GM19238 (cell line): ENCODE results near the gene CCDC159.
"Not testable (repeated sequence)": the region's sequence is repeated elsewhere in the genome, so short reads cannot be mapped to it uniquely, and the experiment has no call there.

Experiments
- DNase-seq: peaks from one replicate; pipeline ENCODE4 v3.0.0; 2011; ENCODE audit warnings: low spot score; ENCODE audit not compliant: insufficient read length

The CCDC159 gene

DNA sequence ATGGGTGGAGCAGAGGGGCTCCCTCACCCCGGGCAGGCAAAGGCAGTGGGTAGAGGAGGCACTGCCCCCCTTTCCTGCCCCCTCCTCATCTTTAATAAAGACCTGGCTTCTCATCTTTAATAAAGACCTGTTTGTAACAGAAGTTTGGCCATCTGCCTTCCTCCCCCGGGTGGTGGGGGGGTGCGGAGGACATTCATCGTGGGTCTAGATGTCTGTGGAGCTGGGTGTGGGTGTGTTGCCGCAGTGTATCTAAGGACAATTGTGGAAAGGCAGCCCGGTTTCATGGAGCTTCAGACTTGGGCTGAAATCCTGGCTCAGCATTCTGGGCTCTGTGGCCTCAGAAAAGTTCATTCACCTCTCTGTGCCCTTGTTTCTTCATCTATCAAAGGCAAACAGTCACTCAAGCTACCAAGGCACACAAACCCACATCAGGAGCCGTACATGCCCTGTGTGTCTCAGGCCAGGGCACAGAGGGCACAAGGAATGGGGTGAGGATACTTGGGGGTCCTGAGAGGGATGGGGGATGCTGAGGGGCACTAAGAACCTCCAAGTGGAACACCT, 19.3 kb downstream of the CCDC159 start:
- no peak for DNase-seq

DNA sequence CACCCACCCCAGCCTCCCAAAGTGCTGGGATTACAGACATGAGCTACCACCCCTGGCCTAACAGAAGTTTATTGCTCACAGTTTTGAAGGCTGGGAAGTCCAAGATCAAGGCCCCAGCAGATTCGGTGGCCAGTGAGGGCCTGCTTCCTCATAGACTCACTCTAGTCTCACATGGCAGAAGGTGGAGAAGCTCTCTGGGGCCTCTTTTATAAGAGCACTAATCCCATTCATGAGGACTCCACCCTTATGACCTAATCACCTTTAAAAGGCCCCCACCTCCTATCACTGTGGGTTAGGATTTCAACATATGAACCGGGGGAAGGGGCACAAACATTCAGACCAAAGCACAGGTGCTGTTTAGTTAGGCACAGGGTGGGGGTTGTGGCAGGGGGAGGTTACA, 21.2 kb downstream of the CCDC159 start:
- DNase-seq = no peak

DNA sequence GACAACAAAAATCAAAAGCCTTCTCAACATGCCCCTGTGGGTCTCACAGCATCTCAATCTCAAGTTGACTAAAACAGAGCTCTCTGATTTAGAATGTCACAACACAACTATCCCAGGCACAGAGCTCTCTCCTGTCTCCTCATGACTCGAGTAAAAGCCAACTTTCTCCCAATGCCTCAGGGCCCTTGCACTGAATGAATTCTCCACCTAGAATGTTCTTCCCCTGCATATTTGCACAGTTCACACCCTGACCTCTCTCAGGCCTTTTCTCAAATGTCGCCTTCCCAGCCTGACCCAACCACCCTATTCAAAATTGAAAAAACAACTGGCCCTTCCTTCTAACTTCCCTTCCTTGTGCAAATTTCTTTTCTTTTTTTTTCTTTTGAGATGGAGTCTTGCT, 24.4 kb downstream of the CCDC159 start:
- DNase-seq = no peak

DNA sequence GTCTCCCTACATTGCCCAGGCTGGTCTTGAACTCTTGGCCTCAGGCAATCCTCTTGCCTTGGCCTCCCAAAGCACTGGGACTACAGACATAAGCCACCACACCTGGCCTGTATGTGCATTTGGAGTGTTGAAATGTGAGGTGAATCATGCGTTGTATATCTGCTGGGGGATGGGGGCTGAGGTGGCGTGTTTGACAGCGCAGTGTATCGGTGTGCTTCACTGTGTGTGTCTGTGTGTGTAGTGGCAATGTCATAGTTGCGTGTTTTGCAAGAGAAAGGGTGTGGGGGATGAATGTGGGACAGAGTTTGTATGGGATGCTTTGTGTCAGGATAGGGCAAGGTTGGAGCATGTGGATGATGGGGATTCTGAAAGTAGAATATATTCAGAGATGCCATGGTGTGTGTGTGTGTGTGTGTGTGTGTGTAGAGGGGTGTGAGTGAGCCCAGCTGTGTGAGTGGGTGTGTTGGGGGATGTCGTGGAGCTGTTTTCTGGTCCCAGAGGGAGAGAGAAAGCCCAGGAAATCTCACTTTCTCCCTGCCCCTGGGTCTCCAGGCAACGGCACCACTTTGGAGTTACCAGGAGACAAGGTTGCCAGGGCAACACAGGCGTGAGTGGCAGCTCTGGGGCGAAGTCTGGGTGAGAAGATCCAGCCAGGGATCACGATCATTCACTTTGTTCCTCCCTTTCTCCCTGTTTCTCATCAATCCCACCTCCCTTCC, 27.0 kb downstream of the CCDC159 start:
- no peak for DNase-seq

DNA sequence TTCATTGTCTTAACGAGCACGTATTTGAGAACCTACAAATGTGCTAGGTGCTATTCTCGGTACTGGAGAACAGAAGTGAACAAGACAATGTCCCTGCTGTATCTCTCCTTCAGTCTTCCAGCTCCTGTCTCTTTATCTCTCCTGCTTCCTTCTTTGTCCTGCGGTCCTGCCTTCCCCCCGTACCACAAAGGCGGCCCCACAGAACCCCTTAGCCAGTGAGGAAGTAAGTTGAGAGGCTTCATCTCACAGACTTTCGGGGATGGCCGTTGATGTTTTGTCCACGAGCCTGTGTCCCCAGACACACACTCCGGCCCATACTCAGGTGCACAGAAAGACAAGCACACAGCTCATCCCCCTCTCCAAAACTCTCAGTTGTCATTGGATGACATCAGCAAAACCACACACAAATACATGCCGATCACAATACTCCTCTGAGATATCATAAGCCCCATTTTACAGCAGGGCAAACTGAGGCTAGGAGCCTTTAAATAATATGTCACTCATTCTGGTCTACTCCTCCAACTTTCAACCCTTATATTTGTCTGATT, 27.6 kb downstream of the CCDC159 start:
- DNase-seq = no peak

DNA sequence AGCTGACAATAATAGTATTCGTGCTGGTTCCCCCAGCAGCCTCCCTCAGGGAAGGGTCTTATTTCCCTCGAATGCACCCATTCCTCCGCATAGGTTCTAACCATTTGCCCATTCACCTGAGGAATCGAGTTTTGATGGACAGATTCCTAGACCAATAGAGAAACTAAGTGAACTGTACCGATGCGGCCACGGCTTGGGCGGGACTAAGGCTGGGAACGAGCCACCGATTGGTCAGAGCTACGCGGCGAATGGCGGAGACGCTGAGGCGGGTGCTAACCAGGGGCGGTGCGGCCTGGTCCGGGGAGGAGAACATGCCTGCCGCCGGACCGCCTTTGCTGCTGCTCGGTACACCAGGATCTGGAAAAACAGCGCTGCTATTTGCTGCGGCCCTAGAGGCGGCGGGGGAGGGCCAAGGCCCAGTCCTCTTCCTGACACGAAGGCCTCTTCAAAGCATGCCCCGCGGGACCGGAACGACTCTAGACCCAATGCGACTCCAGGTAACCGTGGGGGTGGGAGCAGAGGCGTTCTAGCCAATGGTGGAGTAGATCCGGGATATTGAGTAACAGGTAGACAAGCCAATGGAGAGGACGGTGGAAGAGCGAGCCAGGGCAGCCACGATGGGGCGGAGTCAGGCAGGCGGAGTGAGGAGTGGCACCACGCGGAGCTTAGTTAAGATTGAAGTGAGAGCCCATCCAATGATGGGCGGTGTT, 28.3 kb downstream of the CCDC159 start, which contains the start of gene SWSAP1:
SWSAP1 (plus strand) TSS at position 234 of the 710 bp plus-strand sequence; CDS start at position 249, 15 bp downstream.
- DNase-seq = peak; percentile 97

DNA sequence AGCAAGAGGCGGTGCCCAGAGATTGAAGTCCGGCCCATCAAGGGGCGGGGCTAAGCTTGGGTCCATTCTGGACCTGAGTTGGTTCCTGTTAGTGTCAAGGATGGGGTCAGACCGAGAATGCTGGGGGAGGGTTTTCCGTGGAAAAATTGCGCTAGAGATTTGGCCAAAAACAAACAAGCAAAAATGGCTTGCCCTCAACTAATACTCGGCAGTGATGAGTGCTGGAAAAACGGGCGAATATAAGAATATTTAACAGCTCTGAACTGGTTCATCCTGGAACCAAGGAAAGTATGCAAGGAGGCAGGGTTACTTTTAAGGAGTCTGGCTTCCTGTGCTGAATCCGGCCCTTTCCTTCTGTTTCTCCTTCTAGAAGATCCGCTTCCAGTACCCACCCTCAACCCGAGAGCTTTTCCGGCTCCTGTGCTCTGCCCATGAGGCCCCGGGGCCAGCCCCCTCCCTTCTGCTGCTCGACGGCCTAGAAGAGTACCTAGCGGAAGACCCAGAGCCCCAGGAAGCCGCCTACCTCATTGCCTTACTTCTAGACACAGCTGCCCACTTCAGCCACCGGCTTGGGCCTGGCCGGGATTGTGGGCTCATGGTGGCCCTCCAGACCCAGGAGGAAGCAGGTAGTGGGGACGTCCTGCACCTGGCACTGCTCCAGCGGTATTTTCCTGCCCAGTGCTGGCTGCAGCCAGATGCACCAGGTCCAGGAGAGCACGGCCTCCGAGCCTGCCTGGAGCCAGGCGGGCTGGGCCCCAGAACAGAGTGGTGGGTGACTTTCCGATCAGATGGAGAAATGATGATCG, 29.0 kb downstream of the CCDC159 start:
- DNase-seq = no peak

DNA sequence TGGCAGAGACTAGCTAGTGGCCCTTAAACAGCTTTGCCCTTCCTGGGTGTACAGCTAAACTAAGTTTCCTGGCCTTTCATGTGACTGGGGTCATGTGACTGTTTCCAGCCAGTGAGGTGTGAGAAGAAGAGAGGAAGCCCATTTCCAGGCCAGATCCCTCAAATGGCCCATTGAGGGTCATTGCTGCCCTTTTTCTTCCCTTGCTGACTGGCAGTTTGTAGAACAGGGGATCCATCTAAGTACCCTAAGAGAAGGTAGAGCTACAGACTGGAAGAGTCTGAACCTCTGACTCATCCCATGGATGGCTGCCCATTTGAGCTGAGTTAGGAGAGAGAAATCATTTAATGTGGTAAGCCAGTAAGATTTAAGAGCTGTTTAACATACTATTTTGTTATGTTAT, 30.9 kb downstream of the CCDC159 start:
- DNase-seq = no peak

DNA sequence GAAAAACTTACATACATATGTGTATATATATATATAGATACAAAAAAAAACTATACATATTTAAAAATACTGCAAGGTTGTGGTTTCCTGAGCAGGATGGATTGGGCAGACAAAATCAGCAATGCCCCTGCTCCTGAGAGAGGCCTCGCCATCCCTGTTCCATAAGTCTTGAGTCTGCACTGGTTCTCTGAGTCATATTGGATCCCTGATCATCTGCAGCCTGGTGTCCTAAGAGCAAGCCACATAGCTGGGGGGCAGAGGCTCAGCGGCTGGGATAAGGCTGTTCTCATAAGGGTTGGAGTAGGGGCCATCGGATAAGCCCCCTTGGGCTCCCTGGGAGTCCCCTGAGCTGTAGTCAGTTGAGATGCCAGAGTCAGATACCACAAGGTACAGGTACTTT, 31.4 kb downstream of the CCDC159 start:
- no peak for DNase-seq

DNA sequence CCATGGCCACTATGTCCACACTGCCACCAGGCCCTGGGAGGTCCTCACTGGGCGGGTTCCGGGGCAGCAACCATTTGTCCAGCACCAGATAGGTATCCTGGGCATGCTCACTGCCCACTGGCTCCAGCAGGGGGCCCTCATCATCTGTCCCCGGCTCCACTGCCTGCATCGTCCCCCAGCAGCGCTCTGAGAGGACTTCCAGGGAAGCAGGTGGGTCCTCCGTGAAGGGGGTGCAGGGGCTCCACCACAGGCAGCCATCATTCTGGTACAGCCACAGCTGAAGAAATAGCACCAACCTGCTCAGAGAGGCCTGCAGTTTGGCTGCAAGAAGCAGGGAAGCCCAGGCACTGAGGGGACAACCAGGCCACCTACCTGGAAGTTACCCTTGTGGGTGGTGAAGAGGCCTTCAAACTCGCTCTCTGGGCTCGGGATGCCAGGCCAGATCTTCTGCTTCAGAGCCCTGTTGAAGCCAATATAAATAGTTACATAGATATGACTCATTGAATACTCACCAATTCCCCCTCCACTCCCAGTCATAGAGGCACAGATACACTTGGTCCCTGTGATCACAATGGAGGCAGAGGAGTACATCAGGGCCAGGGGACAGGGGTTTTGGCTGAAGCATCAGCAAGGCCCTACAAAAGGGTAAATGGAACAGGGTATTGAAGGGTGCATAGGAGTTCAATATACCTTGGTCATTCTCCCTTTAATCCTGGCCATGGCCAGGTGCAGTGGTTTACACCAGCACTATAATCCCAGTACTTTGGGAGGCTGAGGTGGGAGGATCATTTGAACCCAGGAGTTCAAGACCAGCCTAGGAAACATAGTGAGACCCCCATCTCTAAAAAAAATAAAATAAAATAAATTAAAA, 32.2 kb downstream of the CCDC159 start:
- DNase-seq = no peak

DNA sequence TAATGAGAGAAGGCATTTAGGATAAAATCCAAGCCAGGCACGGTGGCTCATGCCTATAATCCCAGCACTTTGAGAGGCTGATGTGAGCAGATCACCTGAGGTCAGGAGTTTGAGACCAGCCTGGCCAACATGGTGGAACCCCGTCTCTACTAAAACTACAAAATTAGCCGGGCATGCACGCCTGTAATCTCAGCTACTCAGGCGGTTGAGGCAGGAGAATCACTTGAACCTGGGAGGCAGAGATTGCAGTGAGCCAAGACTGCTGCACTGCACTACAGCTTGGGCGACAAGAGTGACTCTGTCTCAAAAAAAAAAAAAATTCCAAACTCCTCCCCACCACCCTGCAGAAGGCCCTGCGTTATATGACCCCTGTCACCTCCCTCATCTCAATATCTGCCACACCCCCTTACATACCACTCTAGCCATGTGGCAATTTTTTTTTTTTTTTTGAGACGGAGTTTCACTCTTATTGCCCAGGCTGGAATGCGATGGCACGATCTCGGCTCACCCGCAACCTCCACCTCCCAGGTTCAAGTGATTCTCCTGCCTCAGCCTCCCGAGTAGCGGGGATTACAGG, 33.0 kb downstream of the CCDC159 start:
- DNase-seq = not testable (repeated sequence)

DNA sequence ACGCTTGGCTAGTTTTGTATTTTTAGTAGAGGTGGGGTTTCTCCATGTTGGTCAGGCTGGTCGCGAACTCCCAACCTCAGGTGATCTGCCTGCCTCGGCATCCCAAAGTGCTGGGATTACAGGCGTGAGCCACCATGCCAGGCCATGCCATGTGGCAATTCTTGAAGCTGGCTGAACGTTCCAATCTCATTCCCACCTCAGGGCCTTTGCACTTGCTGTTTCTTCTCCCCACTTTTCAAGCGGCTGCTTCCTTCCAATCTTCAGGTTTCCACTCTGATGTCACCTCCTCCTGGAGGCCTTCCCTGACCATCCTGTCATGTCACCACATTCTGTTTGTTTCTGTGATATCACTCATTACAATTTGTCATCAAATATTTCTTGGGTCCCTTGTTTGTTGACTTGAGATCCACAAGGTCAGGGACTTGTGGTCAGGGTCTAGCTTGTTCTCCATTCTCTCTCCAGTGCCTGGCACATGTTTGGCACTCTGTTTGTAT, 33.6 kb downstream of the CCDC159 start:
- DNase-seq = no peak

DNA sequence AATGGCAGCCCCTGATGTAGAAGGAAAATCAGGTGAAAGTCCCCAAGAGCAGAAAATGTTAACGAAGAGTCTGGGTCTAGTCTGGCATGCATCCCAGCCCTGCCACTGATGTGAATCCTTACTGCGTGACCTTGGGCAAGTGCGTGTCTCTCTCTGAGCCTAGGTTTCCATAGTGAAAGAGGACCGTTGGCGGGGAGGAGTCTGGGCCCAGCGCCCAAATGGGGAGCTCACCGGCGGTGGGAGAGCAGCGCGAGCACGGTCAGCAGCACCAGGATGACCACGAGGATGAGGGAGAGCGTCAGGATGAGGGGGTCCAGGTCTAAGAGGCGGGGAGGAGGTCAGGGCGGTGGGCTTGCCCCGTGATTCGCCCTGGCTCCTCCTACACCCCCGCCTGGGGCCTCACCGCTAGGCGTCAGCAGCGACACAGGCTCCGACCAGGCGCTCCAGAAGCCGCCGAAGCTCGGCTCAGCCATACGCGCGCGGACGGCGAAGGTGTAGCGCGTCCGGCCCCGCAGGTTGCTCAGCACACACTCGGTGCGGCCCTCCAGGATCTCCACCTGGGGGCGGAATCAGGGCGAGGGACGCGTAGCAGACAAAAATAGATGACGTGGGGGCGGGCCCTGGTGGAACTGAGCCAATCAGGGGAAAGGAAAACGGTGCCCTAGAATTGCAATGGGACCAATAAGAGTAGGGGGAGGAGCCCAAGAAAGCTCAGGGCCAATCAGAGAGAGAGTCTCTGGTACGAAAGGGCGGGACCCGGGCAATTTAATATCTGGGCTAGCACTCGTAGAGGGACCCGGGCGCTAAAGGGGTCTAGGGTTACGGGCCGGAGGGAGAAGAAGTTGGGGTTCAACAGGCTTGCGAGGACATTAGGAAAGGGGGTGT, 34.6 kb downstream of the CCDC159 start:
- DNase-seq = peak; percentile 97

DNA sequence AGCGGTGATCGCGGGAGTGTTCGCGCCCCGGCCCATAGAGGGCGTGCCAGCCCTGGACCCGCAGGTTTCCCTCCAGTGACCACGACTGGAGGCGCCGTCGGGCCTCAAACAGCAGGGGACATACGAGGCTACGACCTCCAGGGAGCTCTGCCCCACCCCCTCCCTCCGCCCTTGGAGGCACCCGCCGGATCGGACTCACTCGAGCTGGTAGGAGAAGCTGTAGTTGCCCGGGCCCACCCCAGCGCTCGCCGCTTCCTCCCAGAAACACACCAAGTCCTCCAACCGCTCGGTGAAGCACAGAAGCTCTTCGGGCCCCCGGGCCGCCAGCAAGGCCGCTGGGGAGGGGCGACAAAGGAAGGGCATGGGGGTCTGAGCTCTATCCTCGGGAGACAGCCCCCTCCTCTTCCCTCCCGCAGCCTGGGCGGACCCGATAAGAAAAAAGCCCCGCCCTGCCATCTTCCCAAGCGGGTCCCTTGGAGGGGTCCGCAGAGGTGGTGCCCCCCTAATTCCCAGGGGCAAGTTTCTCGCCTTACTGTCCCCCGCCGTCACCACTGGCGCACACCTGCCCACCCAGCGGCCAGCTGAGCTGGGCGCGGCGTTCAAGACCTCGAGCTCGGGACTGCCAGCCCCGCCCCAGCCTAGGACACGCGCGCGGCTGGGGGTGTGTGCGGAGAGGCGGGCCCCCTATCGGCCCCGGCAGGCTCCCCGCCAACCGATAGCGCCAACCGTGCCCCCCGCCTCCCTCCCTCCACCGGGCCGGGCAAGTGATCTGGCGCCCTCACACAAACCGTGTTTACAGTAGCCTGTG, 36.8 kb downstream of the CCDC159 start:
- DNase-seq = no peak

DNA sequence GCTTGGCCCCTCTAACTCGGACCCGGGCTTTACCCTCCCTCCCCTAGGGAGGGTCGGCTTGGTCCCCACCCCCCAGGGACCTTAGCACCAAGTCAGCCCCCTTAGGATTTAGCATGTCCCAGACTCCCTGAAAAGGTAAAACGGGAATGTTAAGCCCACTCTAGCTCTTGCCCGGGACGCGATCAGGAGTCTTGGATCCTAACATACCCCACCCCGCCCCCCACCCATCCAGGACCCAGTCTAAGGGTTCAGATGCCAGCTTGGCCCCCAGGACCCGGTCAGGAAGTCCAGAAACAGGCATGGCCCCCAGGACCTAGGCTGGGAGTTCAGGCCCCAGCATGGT, 37.4 kb downstream of the CCDC159 start:
- DNase-seq = no peak

DNA sequence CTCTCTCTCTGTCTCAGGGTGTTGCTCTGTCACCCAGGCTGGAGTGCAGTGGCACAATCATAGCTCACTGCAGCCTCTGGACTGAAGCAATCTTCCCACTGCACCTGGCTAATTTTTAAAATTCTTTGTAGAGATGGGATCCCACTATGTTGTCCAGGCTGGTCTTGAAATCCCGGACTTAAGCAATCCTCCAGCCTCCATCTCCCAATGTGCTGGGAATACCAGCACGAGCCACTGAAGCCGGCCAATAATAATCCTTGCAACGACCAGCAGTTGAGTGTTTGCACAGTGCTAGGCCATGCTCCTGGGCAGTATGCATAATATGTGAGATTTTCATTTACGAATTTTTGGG, 38.4 kb downstream of the CCDC159 start:
- DNase-seq = no peak

DNA sequence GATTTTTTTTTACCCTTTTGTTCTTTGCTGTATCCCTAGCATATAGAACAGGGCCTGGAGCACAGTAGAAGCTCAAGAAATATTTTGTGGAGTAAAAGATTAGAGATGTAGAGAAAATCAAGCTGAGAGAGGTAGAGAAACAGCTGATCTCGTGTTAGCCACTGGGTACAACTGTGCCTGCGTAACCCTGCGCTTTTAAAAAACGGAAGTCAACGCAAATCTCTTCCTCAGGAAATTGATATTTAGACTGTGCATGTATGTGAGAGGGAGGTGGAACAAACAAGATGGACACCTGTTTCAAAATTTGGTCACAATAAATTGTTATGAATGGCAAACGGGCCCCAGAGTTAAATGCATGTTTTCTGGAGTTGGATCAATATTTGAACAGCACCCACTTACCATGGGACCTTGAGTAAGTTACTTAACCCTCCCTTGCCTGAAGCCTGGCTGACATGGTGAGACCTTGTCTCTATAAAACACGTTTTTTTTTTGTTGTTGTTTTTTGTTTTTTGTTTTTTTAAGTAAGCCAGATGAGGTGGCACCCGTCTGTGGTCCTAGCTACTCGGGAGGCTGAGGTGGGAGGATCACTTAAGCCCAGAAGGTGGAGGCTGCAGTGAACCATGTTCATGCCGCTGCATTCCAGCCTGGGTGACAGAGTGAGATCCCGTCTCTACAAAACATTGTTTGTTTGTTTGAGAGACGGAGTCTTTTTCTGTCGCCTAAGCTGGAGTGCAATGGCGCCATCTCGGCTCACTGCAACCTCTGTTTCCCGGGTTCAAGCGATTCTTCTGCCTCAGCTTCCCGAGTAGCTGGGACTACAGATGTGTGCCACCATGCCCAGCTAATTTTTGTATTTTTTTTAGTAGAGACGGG, 41.1 kb downstream of the CCDC159 start:
- DNase-seq = no peak
